Measurements from ENCODE around the gene KRT20. TPM values are rescaled to one million over a fixed set of nuclear protein-coding genes. Genes with fewer than 3 reads are reported as not detected.

The KRT20 gene
- total and polyA plus RNA-seq, 2 of the 8 experiments (the other 6 are each of a cell fraction or from before 2014, with no cell fraction given): not detected

DNA sequence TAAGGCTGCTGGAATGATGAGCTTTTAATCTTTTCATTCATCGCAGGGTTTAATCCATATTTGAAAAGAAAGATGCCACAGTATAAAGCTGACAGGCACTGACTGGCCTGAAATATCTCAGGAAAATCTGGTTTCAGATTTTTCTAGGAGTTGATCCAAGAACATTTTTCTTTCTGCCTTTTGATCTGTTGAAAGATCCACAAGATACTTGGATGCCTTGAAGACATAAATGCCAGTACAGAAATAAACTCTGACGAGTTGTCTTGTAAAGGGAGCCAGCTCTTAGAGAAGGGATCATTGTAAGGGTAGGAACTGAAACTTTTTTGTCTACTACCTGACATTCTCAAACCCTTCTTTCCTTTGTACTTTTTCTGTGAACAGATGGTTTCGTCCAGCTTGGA lies 25.4 kb upstream of the KRT20 start:
- Histone ChIP-seq H3K23me2 (ENCODE audit: low read depth, low read length) (no peaks in the 10 kb centered on the region), H3K36me3 (ENCODE audit: control insufficient read depth in 2 of 4, insufficient read depth in 4 of 4, low read length in 3 of 4) (no peaks in the 10 kb centered on the region), H3K4ac (replicated peaks; ENCODE audit: insufficient read length, low read depth, low read length) (no peak overlapping the region), H4K8ac (ENCODE audit: extremely low read depth, insufficient read depth, low read length) (no peak overlapping the region), H4K20me1 (replicated peaks in 1 of 2; ENCODE audit: control insufficient read depth in 1 of 2, insufficient read depth in 2 of 2, low read length in 2 of 2) (no peaks in the 10 kb centered on the region), H3K4me2 (ENCODE audit: insufficient read depth in 1 of 2, low read depth in 2 of 2, low read length in 2 of 2) (no peak overlapping the region), H2BK15ac (ENCODE audit: low read length) (no peak overlapping the region), H3K79me2 (ENCODE audit: control insufficient read depth in 1 of 2, insufficient read depth in 2 of 2, low read length in 2 of 2) (no peaks in the 10 kb centered on the region), H3K23ac (ENCODE audit: insufficient read length) (no peak overlapping the region), H3K4me1 (replicated peaks in 1 of 4; ENCODE audit: control insufficient read depth in 3 of 4, insufficient read depth in 4 of 4, low read length in 3 of 4) (peaks cover 0 to 2% (median 0%) of the 10 kb centered on the region in 4 experiments; a peak in 1 of 7 replicates), H3K56ac (replicated peaks; ENCODE audit: insufficient read length, low read depth, low read length) (no peak overlapping the region), H3K9ac (replicated peaks in 1 of 4; ENCODE audit: extremely low read depth in 1 of 4, low read depth in 3 of 4, low read length in 3 of 4) (no peak overlapping the region), H2AFZ (ENCODE audit: low read length) (no peak overlapping the region), H3K27me3 (replicated peaks in 1 of 4; ENCODE audit: control insufficient read depth in 3 of 4, extremely low read depth in 1 of 4, insufficient read depth in 3 of 4, low read length in 3 of 4) (no peaks in the 10 kb centered on the region), H3K79me1 (ENCODE audit: low read depth, low read length) (no peaks in the 10 kb centered on the region), H4K91ac (replicated peaks; ENCODE audit: insufficient read length, low read length) (no peak overlapping the region), H3K27ac (ENCODE audit: low read depth, low read length) (no peak overlapping the region), H4K5ac (ENCODE audit: insufficient read length, low read depth, low read length) (no peak overlapping the region), H3K4me3 (ENCODE audit: extremely low read depth in 1 of 4, insufficient read depth in 2 of 4, low read depth in 3 of 4, low read length in 4 of 4) (no peak overlapping the region), H2BK12ac (ENCODE audit: low read depth, low read length) (no peak overlapping the region), H3K14ac (ENCODE audit: insufficient read length) (no peak overlapping the region), H2AK5ac (ENCODE audit: low read depth, low read length) (no peak overlapping the region), H2BK20ac (ENCODE audit: low read length) (no peak overlapping the region), H2BK5ac (ENCODE audit: low read depth, low read length) (no peak overlapping the region), H3K18ac (ENCODE audit: extremely low read depth, low read length) (no peak overlapping the region), H2BK120ac (replicated peaks; ENCODE audit: low read depth, low read length) (no peak overlapping the region), H3K9me3 (ENCODE audit: insufficient read depth in 2 of 2, low read depth in 1 of 2, low read length in 1 of 2) (no peaks in the 10 kb centered on the region)
- 89% methylated on average over 3 of the region's 3 CpGs; no CpG with 5 or more reads in 1 of the 2 experiments for WGBS, 2 experiments (ENCODE audit: extremely low coverage in 1 of 2, insufficient coverage in 1 of 2, insufficient read length in 1 of 2, insufficient replicate concordance in 2 of 2, low coverage in 1 of 2, low lambda C conversion rate in 2 of 2, missing lambda C conversion rate in 1 of 2)
- DNase-seq (ENCODE audit: low read depth in 1 of 2, low spot score in 2 of 2): no peak
- ChIA-PET CTCF (ENCODE audit: partially characterized antibody) (interaction anchor here (1.0 to 2.2 kb wide), 11 partner anchors 22 to 753 kb away, joined by 3 to 6 read pairs (median 4); no protein-coding TSS in a partner anchor), POLR2A (ENCODE audit: partially characterized antibody) (no interaction called here)
- no peak for TF ChIP-seq SP1 (IDR thresholded peaks at IDR 0.05; ENCODE audit: low read depth, low read length)
- FAIRE-seq: no peak
